Measurements from ENCODE around the gene APRT. TPM values are rescaled to one million over a fixed set of nuclear protein-coding genes. Genes with fewer than 3 reads are reported as not detected.

APRT gene
- total RNA-seq = 207 TPM

- ATAC-seq = peak; percentile 88
Measured at GRCh38 chr16:88811769-88812512, at the start of gene APRT. Gene APRT (minus strand): TSS chr16:88811928. CDS start chr16:88811899, 29 bp downstream.

- no peak for ATAC-seq
Measured at GRCh38 chr16:88861359-88861758, 49.6 kb upstream of the APRT start.

- no peak for ATAC-seq
Measured at GRCh38 chr16:88859381-88860091, 47.8 kb upstream of the APRT start.

- peak; percentile 53 for ATAC-seq
Measured at GRCh38 chr16:88857728-88858339, 46.1 kb upstream of the APRT start.

GRCh38 chr16:88856828-88857727 is 45.4 kb upstream of the APRT start, which contains the start of the genes GALNS and TRAPPC2L:
Gene GALNS (minus strand): TSS chr16:88856947. CDS start chr16:88856877, 70 bp downstream.
Gene TRAPPC2L (plus strand): TSS chr16:88857127. CDS start chr16:88857151, 24 bp downstream.
- ATAC-seq = peak; percentile 98

- peak; percentile 52 for ATAC-seq
Measured at GRCh38 chr16:88856122-88856827, 44.5 kb upstream of the APRT start.

GRCh38 chr16:88855736-88856121 is 44.0 kb upstream of the APRT start:
- no peak for ATAC-seq

GRCh38 chr16:88855176-88855575 is 43.4 kb upstream of the APRT start:
- ATAC-seq = no peak

GRCh38 chr16:88854306-88855111 is 42.8 kb upstream of the APRT start:
- no peak for ATAC-seq

- no peak for ATAC-seq
Measured at GRCh38 chr16:88853325-88853941, 41.7 kb upstream of the APRT start.

- no peak for ATAC-seq
Measured at GRCh38 chr16:88851616-88852015, 39.9 kb upstream of the APRT start.

GRCh38 chr16:88850531-88851199 is 38.9 kb upstream of the APRT start:
- ATAC-seq = no peak

- ATAC-seq = no peak
Measured at GRCh38 chr16:88848557-88848956, 36.8 kb upstream of the APRT start.

- no peak for ATAC-seq
Measured at GRCh38 chr16:88847654-88848053, 35.9 kb upstream of the APRT start.

GRCh38 chr16:88846088-88846487 is 34.4 kb upstream of the APRT start:
- ATAC-seq = no peak

- ATAC-seq = no peak
Measured at GRCh38 chr16:88844419-88845036, 32.8 kb upstream of the APRT start.

- no peak for ATAC-seq
Measured at GRCh38 chr16:88843256-88843655, 31.5 kb upstream of the APRT start.

GRCh38 chr16:88842806-88843205 is 31.1 kb upstream of the APRT start:
- ATAC-seq = no peak

GRCh38 chr16:88842308-88842756 is 30.6 kb upstream of the APRT start:
- no peak for ATAC-seq
